Stomach smooth muscle (tissue), 2 donors: ENCODE results near the gene DIRAS1.
"Not testable (repeated sequence)": the region's sequence is repeated elsewhere in the genome, so short reads cannot be mapped to it uniquely, and the experiment has no call there.

Experiments used
- H3K27ac ChIP-seq: one replicate; pipeline ENCODE4 v1.7.0; 2013; ENCODE audit warnings: mild to moderate bottlenecking, low read length, inconsistent platforms
- H3K27me3 ChIP-seq, 2 donors: one replicate each; pipeline ENCODE4 v1.7.0; 2013; ENCODE audit warnings: low read length in 2 of 2; ENCODE audit not compliant: insufficient read depth in 2 of 2, control insufficient read depth in 1 of 2
- H3K36me3 ChIP-seq, 2 donors: one replicate each; pipeline ENCODE4 v1.7.0; 2013; ENCODE audit warnings: low read length in 2 of 2; ENCODE audit not compliant: control insufficient read depth in 2 of 2, insufficient read depth in 2 of 2
- H3K4me1 ChIP-seq: one replicate; pipeline ENCODE4 v1.7.0; 2013; ENCODE audit warnings: low read length; ENCODE audit not compliant: control insufficient read depth, insufficient read depth
- H3K4me3 ChIP-seq, 2 donors: one replicate each; pipeline ENCODE4 v1.7.0; 2013; ENCODE audit warnings: low read length in 2 of 2
- H3K9ac ChIP-seq, 2 donors: one replicate each; pipeline ENCODE4 v1.7.0; 2013; ENCODE audit warnings: low read length in 2 of 2, mild to moderate bottlenecking in 1 of 2
- H3K9me3 ChIP-seq, 2 donors: one replicate each; pipeline ENCODE4 v1.7.0; 2013; ENCODE audit warnings: low read length in 2 of 2; ENCODE audit not compliant: control insufficient read depth in 2 of 2
- donor health status: healthy.
- donor health status: Pancreatic carcinoma.

The DIRAS1 gene

GRCh38 chr19:2667349-2667748 lies 53.8 kb downstream of the DIRAS1 start:
- H3K9ac ChIP-seq, H3K36me3 ChIP-seq, H3K4me1 ChIP-seq, H3K27ac ChIP-seq, H3K27me3 ChIP-seq, H3K4me3 ChIP-seq, H3K9me3 ChIP-seq: not testable (repeated sequence)

DNA sequence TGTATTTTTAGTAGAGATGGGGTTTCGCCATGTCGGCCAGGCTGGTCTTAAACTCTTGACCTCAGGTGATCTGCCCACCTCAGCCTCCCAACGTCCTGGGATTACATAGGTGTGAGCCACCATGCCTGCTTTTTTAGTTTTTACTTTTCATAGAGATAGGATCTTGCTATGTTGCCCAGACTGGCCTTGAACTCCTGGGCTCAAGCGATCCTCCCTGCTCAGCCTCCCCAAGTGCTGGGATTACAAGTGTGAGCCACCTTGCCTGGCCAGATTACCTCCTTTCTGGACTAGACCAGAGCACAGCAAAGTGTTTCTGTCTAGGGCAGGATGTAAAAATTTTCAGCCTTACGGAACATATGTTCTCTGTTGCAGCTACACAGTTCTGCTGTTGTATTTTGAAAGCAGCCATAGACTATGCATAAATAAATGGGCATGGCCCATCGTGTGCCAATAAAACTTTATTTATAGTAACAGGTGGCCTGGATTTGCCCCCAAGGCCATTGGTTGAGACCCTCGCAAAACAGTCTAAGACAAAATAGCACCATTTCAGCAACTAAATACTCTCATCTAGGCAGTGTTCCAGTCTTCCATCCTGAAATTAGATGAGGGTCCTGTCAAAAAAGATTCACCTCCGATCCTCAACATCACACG lies 54.7 kb downstream of the DIRAS1 start:
- Histone ChIP-seq H3K27ac (no peak overlapping the region), H3K4me3 (no peak overlapping the region), H3K9ac (no peak overlapping the region), H3K36me3 (no peaks in the 10 kb centered on the region), H3K9me3 (peaks cover 0 to 3% of the 10 kb centered on the region in 2 donors), H3K4me1 (no peaks in the 10 kb centered on the region), H3K27me3 (no peaks in the 10 kb centered on the region)

- Histone ChIP-seq H3K27ac (no peak overlapping the region), H3K36me3 (no peaks in the 10 kb centered on the region), H3K9ac (no peak overlapping the region), H3K4me1 (no peaks in the 10 kb centered on the region), H3K4me3 (no peak overlapping the region), H3K27me3 (no peaks in the 10 kb centered on the region), H3K9me3 (peaks cover 0 to 3% of the 10 kb centered on the region in 2 donors)
Measured at GRCh38 chr19:2665103-2665502, 56.1 kb downstream of the DIRAS1 start.
